ENCODE data around the gene MTREX.

MTREX gene

GRCh38 chr5:55324815-55325418 lies 17.1 kb downstream of the MTREX start:
- no peak for DNase-seq (ENCODE audit: low read depth, low spot score)

- no peak for DNase-seq (ENCODE audit: low read depth, low spot score)
These were observed 17.8 kb downstream of the MTREX start for GRCh38 chr5:55325621-55326020.

GRCh38 chr5:55327281-55327680 lies 19.5 kb downstream of the MTREX start:
- DNase-seq (ENCODE audit: low read depth, low spot score), result no peak

- DNase-seq (ENCODE audit: low read depth, low spot score), result no peak
These were observed 23.5 kb downstream of the MTREX start for GRCh38 chr5:55331321-55331720.

DNA sequence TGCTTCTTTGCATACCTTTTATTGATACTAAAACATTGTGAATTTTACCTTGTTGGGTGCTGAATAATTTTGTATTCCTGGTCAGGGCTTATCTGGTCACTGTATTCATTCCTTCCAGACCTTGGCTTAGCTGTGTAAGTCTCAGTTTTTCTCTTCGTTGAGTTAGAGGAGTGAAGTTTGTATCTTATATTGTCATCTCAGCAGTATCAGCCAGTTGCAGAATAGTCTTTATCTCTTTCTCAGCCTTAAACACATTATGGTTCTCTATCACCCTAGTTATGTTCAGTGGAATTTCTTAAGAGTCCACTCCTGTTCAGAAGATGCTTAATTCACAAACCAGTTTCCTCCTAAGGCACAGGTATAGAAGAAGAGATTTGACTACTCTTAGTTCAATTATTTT lies 25.2 kb downstream of the MTREX start:
- no peak for DNase-seq (ENCODE audit: low read depth, low spot score)

DNA sequence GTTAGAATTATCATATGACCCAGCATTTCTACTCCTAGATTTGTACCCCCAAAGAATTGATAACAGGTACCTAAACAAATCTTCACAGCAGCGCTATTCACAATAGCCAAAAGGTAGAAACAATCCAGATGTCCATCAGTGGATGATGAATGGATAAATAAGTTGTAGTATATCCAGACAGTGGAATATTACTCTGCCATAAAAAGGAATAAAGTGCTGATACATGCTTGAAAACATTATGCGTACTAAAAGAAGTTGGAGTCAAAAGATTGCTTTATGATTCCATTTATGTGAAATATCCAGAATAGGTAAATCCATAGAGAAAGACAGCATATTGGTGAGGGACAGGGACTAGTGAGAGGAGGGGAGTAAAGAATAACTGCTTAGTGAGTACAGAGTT lies 26.0 kb downstream of the MTREX start:
- DNase-seq (ENCODE audit: low read depth, low spot score), result no peak

DNA sequence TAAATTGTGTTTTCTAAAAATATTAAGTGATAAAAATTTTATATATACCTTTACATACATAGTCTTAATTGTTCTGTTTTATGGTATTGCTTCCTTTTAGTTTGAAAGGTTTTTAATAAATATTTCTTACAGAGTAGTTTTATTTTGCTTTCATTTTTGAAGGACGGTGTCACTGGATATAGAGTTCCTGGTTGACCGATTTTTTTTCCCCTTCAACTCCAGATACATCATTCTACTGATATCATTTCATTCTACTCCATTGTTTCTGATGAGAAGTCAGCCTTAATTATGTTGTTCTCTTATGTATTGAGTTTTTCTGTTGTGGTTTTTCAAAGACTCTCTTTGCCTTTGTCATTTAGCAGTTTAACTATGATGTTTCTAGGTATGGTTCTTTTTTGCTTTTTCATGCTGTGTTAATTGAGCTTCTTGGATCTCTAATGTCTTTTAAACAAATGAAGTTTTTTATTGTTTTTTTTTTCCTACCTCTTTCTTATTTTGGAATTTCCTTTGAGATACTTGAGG lies 30.4 kb downstream of the MTREX start:
- no peak for DNase-seq (ENCODE audit: low read depth, low spot score)

DNA sequence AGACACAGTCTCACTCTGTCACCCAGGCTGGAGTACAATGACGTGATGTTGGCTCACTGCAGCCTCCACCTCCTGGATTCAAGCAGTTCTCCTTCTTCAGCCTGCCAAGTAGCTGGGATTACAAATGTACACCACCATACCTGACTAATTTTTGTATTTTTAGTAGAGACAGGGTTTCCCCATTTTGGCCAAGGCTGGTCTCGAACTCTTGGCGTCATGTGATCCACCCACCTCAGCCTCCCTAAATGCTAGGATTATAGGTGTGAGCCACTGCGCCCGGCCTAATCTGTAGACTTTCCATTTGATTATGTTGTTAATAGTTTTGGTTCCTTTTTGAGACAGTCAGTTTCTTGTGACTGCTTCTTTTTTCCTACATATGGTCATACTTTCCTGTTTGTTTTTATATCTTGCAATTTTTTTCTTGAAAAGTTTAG lies 31.0 kb downstream of the MTREX start:
- no peak for DNase-seq (ENCODE audit: low read depth, low spot score)

GRCh38 chr5:55343107-55343506 lies 35.3 kb downstream of the MTREX start:
- DNase-seq (ENCODE audit: low read depth, low spot score), result no peak

DNA sequence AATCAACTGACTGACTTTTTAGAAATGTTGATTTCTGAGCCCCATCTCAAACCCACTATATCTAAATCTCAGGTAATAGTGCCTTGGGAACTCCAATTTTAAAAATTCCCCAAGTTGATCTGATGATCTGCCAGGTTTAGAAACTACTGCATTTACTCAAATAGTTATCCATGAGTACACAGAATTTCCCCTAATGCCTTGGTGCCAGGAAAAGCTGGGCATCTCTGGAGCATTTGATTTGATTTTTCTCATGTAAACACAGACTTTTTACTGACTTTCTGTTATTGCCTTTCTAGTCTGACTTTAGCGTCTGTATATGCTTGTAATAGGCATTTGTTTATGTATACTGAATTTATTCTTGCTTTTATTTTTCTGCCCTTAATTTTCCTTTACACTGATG lies 35.8 kb downstream of the MTREX start:
- no peak for DNase-seq (ENCODE audit: low read depth, low spot score)

GRCh38 chr5:55344392-55344992 lies 36.7 kb downstream of the MTREX start:
- peak; percentile 30 for DNase-seq (ENCODE audit: low read depth, low spot score)

GRCh38 chr5:55345327-55345726 lies 37.5 kb downstream of the MTREX start:
- DNase-seq (ENCODE audit: low read depth, low spot score), result no peak

- no peak for DNase-seq (ENCODE audit: low read depth, low spot score)
These were observed 40.0 kb downstream of the MTREX start for GRCh38 chr5:55347786-55348185.

GRCh38 chr5:55350754-55351153 lies 43.0 kb downstream of the MTREX start:
- DNase-seq (ENCODE audit: low read depth, low spot score), result no peak

DNA sequence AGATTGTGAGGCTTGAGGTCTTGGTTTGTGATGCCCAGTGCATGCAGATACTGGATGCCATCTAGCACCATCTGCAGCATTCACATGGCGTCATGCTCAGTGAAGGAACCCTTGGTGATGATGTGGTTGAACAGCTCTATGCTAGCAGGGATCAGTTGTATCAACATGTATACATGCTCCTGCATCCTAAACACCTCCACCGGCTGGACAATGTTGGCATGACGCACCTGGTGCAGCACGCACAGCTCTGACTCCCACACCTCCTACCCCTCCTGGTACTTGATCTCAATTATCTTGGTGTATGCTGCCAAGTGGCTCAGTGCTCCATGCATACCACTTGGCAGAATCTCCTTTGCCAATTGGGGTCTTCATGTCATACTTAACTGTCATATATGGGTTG lies 49.1 kb downstream of the MTREX start:
- DNase-seq (ENCODE audit: low read depth, low spot score), result no peak

GRCh38 chr5:55360190-55360589 lies 52.4 kb downstream of the MTREX start:
- no peak for DNase-seq (ENCODE audit: low read depth, low spot score)

GRCh38 chr5:55363856-55364255 lies 56.1 kb downstream of the MTREX start:
- DNase-seq (ENCODE audit: low read depth, low spot score), result no peak

- no peak for DNase-seq (ENCODE audit: low read depth, low spot score)
These were observed 56.8 kb downstream of the MTREX start for GRCh38 chr5:55364537-55365055.

GRCh38 chr5:55370291-55370925 lies 62.6 kb downstream of the MTREX start:
- no peak for DNase-seq (ENCODE audit: low read depth, low spot score)

GRCh38 chr5:55371145-55371544 lies 63.4 kb downstream of the MTREX start:
- no peak for DNase-seq (ENCODE audit: low read depth, low spot score)

GRCh38 chr5:55372130-55372925 lies 64.5 kb downstream of the MTREX start:
- DNase-seq (ENCODE audit: low read depth, low spot score), result no peak

GRCh38 chr5:55377810-55378209 lies 70.0 kb downstream of the MTREX start:
- DNase-seq (ENCODE audit: low read depth, low spot score), result no peak

Measured in activated CD4-positive, CD25-positive, alpha-beta regulatory T cell treated with anti-CD3 and anti-CD28 coated beads, Interleukin-2, amount 50 U/mL, for 16 hours (primary cell).